ENCODE results near the gene NTRK3.

DNA sequence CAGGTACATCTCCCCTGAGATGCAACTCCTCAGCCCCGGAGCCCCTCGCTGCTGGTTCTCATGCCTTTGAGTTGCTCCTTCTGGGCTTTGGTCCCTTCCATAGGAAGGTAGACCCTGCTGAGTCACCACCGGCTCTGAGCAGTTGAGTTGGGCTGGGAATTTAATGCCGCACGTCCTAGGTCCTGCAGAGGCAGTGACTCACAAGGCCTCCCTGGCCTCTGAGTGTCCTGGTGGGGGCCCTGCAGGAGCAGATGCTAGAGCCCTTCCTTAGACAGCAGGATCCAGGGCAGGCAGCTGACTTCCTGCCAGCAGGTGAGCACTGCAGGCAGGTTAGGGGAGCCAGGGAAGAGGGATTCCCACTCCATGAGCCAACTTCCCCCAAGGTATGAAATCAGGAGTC, 5.5 kb upstream of the NTRK3 start:
- TF ChIP-seq, protein P1, sequence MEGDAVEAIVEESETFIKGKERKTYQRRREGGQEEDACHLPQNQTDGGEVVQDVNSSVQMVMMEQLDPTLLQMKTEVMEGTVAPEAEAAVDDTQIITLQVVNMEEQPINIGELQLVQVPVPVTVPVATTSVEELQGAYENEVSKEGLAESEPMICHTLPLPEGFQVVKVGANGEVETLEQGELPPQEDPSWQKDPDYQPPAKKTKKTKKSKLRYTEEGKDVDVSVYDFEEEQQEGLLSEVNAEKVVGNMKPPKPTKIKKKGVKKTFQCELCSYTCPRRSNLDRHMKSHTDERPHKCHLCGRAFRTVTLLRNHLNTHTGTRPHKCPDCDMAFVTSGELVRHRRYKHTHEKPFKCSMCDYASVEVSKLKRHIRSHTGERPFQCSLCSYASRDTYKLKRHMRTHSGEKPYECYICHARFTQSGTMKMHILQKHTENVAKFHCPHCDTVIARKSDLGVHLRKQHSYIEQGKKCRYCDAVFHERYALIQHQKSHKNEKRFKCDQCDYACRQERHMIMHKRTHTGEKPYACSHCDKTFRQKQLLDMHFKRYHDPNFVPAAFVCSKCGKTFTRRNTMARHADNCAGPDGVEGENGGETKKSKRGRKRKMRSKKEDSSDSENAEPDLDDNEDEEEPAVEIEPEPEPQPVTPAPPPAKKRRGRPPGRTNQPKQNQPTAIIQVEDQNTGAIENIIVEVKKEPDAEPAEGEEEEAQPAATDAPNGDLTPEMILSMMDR (conservative IDR thresholded peaks at IDR 0.05) = no peak
- no peak for TF ChIP-seq EZH2 (IDR thresholded peaks at IDR 0.05; ENCODE audit: low read depth)

Data from PC-9 (cell line).